Uterus (tissue), 4 donors: Measurements from ENCODE around the gene AGRP. TPM values are rescaled to one million over a fixed set of nuclear protein-coding genes. Genes with fewer than 3 reads are reported as not detected.

Source experiments
- DNase-seq, 2 donors: peaks; one replicate each; pipeline ENCODE4 v3.0.0-alpha.2; 2019 to 2020
- H3K27ac ChIP-seq, 2 donors: fragments of 200-600 bp; sonication (generic); 1 replicate in 1 of 2; 2 replicates in 1 of 2; pipeline ENCODE4 v1.5.1; 2016 to 2018
- H3K27me3 ChIP-seq, 2 donors: fragments of 200-600 bp; sonication (generic); one replicate each; pipeline ENCODE4 v1.5.1; 2018 to 2019; ENCODE audit warnings: control low read depth in 1 of 2
- H3K36me3 ChIP-seq, 2 donors: fragments of 200-600 bp; sonication (generic); one replicate each; pipeline ENCODE4 v1.5.1; 2019; ENCODE audit warnings: control low read depth in 1 of 2
- H3K4me1 ChIP-seq, 2 donors: fragments of 200-600 bp; sonication (generic); one replicate each; pipeline ENCODE4 v1.5.1; 2018 to 2019; ENCODE audit warnings: control low read depth in 1 of 2
- H3K4me3 ChIP-seq, 2 donors: fragments of 200-600 bp; sonication (generic); 1 replicate in 1 of 2; 2 replicates in 1 of 2; pipeline ENCODE4 v1.5.1; 2018 to 2019; ENCODE audit warnings: mild to moderate bottlenecking in 1 of 2
- H3K9me3 ChIP-seq, 2 donors: fragments of 200-600 bp; sonication (generic); one replicate each; pipeline ENCODE4 v1.5.1; 2019; ENCODE audit warnings: control low read depth in 1 of 2
- CTCF ChIP-seq, 4 experiments: fragments of 200-600 bp in 2 of 4; fragments of 450-650 bp in 2 of 4; sonication (generic) in 2 of 4; IDR thresholded peaks; one replicate each; pipeline ENCODE4 v1.5.1; 2016 to 2019; ENCODE audit warnings: antibody characterized with exemption in 4 of 4, mild to moderate bottlenecking in 2 of 4, moderate library complexity in 1 of 4
- POLR2A ChIP-seq, 2 donors: fragments of 450-650 bp; IDR thresholded peaks; one replicate each; pipeline ENCODE4 v1.6.1; 2016; ENCODE audit warnings: antibody characterized with exemption in 2 of 2, mild to moderate bottlenecking in 1 of 2, moderate library complexity in 1 of 2
- intact Hi-C: fragments of 100-400 bp; cut with DNase I; formaldehyde crosslinking; loops from one replicate; pipeline ENCODE4 v1.15.1; 2023; ENCODE audit warnings: low total_unique reads
- total RNA-seq, 4 donors: library from RNA; depleted of rRNA in 3 of 4; stranded (reverse); fragments of >200 nt in 3 of 4; gene quantifications; one replicate each; pipeline versions ENCODE4 v1.1.0 to v1.2.4, GENCODE V29; 2014 to 2023
- donor health status: DM: yes; HTN: yes; CAD: no.

AGRP gene
- total RNA-seq, 4 donors from 2014 or later = not detected

GRCh38 chr16:67449336-67449735 lies 34.0 kb downstream of the AGRP start:
- Histone ChIP-seq H3K9me3 (no peaks in the 10 kb centered on the region), H3K4me1 (peaks cover 15 to 45% of the 10 kb centered on the region in 2 donors), H3K27me3 (no peaks in the 10 kb centered on the region), H3K27ac (peak overlapping the region; percentile 13 to 38), H3K4me3 (no peak overlapping the region), H3K36me3 (no peaks in the 10 kb centered on the region)
- intact Hi-C loops = no loop called here
- TF ChIP-seq POLR2A (IDR thresholded peaks at IDR 0.05) (no peak), CTCF (IDR thresholded peaks at IDR 0.05) (no peak)
- DNase-seq = no peak

GRCh38 chr16:67448580-67448979 lies 34.8 kb downstream of the AGRP start:
- intact Hi-C loops = no loop called here
- H3K27ac ChIP-seq = peak overlapping the region; percentile 13 to 38
- H3K4me3 ChIP-seq = no peak overlapping the region
- no peak for TF ChIP-seq CTCF (IDR thresholded peaks at IDR 0.05)
- TF ChIP-seq POLR2A (IDR thresholded peaks at IDR 0.05) = no peak
- peaks cover 23 to 52% of the 10 kb centered on the region in 2 donors for H3K4me1 ChIP-seq
- no peaks in the 10 kb centered on the region for H3K27me3 ChIP-seq
- no peak for DNase-seq
- H3K9me3 ChIP-seq = no peaks in the 10 kb centered on the region
- H3K36me3 ChIP-seq = no peaks in the 10 kb centered on the region

- no peak for TF ChIP-seq POLR2A (IDR thresholded peaks at IDR 0.05)
- peak in 2 of 4 experiments; percentile 19 to 38 for TF ChIP-seq CTCF (IDR thresholded peaks at IDR 0.05)
- Histone ChIP-seq H3K27ac (peak overlapping the region; percentile 78 to 81), H3K4me3 (no peak overlapping the region), H3K27me3 (no peaks in the 10 kb centered on the region), H3K4me1 (peaks cover 25 to 62% of the 10 kb centered on the region in 2 donors), H3K36me3 (no peaks in the 10 kb centered on the region), H3K9me3 (no peaks in the 10 kb centered on the region)
- intact Hi-C loops = no loop called here
- peak; percentile 54 to 65 for DNase-seq
Measured at GRCh38 chr16:67447508-67448076, 35.8 kb downstream of the AGRP start.

- intact Hi-C loops = no loop called here
- TF ChIP-seq POLR2A (IDR thresholded peaks at IDR 0.05) = no peak
- no peak for TF ChIP-seq CTCF (IDR thresholded peaks at IDR 0.05)
- H3K4me1 ChIP-seq = peaks cover 26 to 68% of the 10 kb centered on the region in 2 donors
- no peak overlapping the region for H3K4me3 ChIP-seq
- H3K36me3 ChIP-seq = no peaks in the 10 kb centered on the region
- peak overlapping the region; percentile 78 to 81 for H3K27ac ChIP-seq
- H3K9me3 ChIP-seq = no peaks in the 10 kb centered on the region
- DNase-seq = no peak
- no peaks in the 10 kb centered on the region for H3K27me3 ChIP-seq
Measured at GRCh38 chr16:67446968-67447507, 36.3 kb downstream of the AGRP start.
